ENCODE results near the gene CLDN7.
A peak's percentile ranks its signal among the peaks of the same experiment; 100 is the strongest.

The CLDN7 gene

GRCh38 chr17:7281074-7281952 lies 19.0 kb upstream of the CLDN7 start, which contains the start of gene SLC2A4:
Gene SLC2A4 (plus strand): TSS chr17:7281718. CDS start chr17:7281935, 217 bp downstream.
- peak; percentile 90 for DNase-seq
- CTCF ChIA-PET = interaction anchor here (0.6 to 10.4 kb wide), 6 partner anchors 9 to 280 kb away, joined by 3 to 78 read pairs (median 4); partner anchors contain the start of gene SENP3
- H3K4me3 Mint-ChIP-seq = peak within 1 kb of the TSS; percentile 71
- H3K36me3 Mint-ChIP-seq = no peaks in the 10 kb centered on the region
- H3K27ac Mint-ChIP-seq = peak within 1 kb of the TSS; percentile 45
- peaks cover 65% of the 10 kb centered on the region for H3K27me3 Mint-ChIP-seq
- H3K9me3 Mint-ChIP-seq = no peaks in the 10 kb centered on the region
- peaks cover 28% of the 10 kb centered on the region for H3K4me1 Mint-ChIP-seq

- Mint-ChIP-seq H3K4me1 (peaks cover 28% of the 10 kb centered on the region), H3K9me3 (no peaks in the 10 kb centered on the region), H3K36me3 (no peaks in the 10 kb centered on the region), H3K27ac (peak overlapping the region; percentile 45), H3K4me3 (peak overlapping the region; percentile 71), H3K27me3 (peaks cover 61% of the 10 kb centered on the region)
- DNase-seq = peak; percentile 89
- CTCF ChIA-PET = interaction anchor here (0.8 to 10.4 kb wide), 5 partner anchors 12 to 280 kb away, joined by 3 to 78 read pairs (median 4); partner anchors contain the start of gene ACAP1
Observed at GRCh38 chr17:7280519-7281073, 18.3 kb upstream of the CLDN7 start.

GRCh38 chr17:7279448-7279847 lies 17.2 kb upstream of the CLDN7 start:
- Mint-ChIP-seq H3K4me3 (no peak overlapping the region), H3K27ac (no peak overlapping the region)

GRCh38 chr17:7266784-7267183 lies 4.5 kb upstream of the CLDN7 start:
- H3K36me3 Mint-ChIP-seq = peaks cover 3% of the 10 kb centered on the region
- peaks cover 78% of the 10 kb centered on the region for H3K27me3 Mint-ChIP-seq
- H3K27ac Mint-ChIP-seq = no peak overlapping the region
- H3K4me3 Mint-ChIP-seq = no peak overlapping the region
- H3K9me3 Mint-ChIP-seq = no peaks in the 10 kb centered on the region
- H3K4me1 Mint-ChIP-seq = peaks cover 24% of the 10 kb centered on the region
- DNase-seq = no peak
- CTCF ChIA-PET = interaction anchor here (1.4 kb wide), 1 partner anchor 30 kb away, joined by 3 read pairs; no protein-coding TSS in a partner anchor

More at GRCh38 chr17:7279448-7279847, 17.2 kb upstream of the CLDN7 start:
- no peaks in the 10 kb centered on the region for H3K9me3 Mint-ChIP-seq
- peaks cover 52% of the 10 kb centered on the region for H3K27me3 Mint-ChIP-seq
- no peak for DNase-seq
- peaks cover 28% of the 10 kb centered on the region for H3K4me1 Mint-ChIP-seq
- no peaks in the 10 kb centered on the region for H3K36me3 Mint-ChIP-seq
- CTCF ChIA-PET = interaction anchor here (0.7 to 10.4 kb wide), 4 partner anchors 10 to 124 kb away, joined by 3 to 78 read pairs (median 4); no protein-coding TSS in a partner anchor

GRCh38 chr17:7263801-7264078 lies 1.5 kb upstream of the CLDN7 start:
- Mint-ChIP-seq H3K36me3 (peaks cover 3% of the 10 kb centered on the region), H3K9me3 (no peaks in the 10 kb centered on the region), H3K4me3 (no peak overlapping the region), H3K27me3 (peaks cover 80% of the 10 kb centered on the region), H3K4me1 (peaks cover 33% of the 10 kb centered on the region), H3K27ac (no peak overlapping the region)
- CTCF ChIA-PET = interaction anchor here (0.6 to 0.8 kb wide), 2 partner anchors 218 to 239 kb away, joined by 3 read pairs; no protein-coding TSS in a partner anchor
- no peak for DNase-seq

- CTCF ChIA-PET = interaction anchor here (0.6 to 0.8 kb wide), 2 partner anchors 218 to 240 kb away, joined by 3 read pairs; no protein-coding TSS in a partner anchor
- peaks cover 33% of the 10 kb centered on the region for H3K4me1 Mint-ChIP-seq
- H3K9me3 Mint-ChIP-seq = no peaks in the 10 kb centered on the region
- peak overlapping the region; percentile 19 for H3K4me3 Mint-ChIP-seq
- peak overlapping the region; percentile 24 for H3K27ac Mint-ChIP-seq
- peaks cover 3% of the 10 kb centered on the region for H3K36me3 Mint-ChIP-seq
- peaks cover 76% of the 10 kb centered on the region for H3K27me3 Mint-ChIP-seq
- DNase-seq = peak; percentile 54
Observed at GRCh38 chr17:7262935-7263800, 890 bp upstream of the CLDN7 start.

GRCh38 chr17:7261379-7262191 lies 693 bp downstream of the CLDN7 start:
- DNase-seq = peak; percentile 39

GRCh38 chr17:7260651-7261378 lies 1.5 kb downstream of the CLDN7 start:
- no peak overlapping the region for H3K27ac Mint-ChIP-seq
- peak; percentile 53 for DNase-seq
- peaks cover 9% of the 10 kb centered on the region for H3K36me3 Mint-ChIP-seq
- no peaks in the 10 kb centered on the region for H3K9me3 Mint-ChIP-seq
- CTCF ChIA-PET = no interaction called here
- peaks cover 55% of the 10 kb centered on the region for H3K27me3 Mint-ChIP-seq
- peak overlapping the region; percentile 52 for H3K4me3 Mint-ChIP-seq
- H3K4me1 Mint-ChIP-seq = peaks cover 31% of the 10 kb centered on the region

More at GRCh38 chr17:7261379-7262191, 693 bp downstream of the CLDN7 start:
- H3K27ac Mint-ChIP-seq = peak overlapping the region; percentile 65
- no peaks in the 10 kb centered on the region for H3K9me3 Mint-ChIP-seq
- peaks cover 7% of the 10 kb centered on the region for H3K36me3 Mint-ChIP-seq
- H3K4me3 Mint-ChIP-seq = peak overlapping the region; percentile 57
- CTCF ChIA-PET = no interaction called here
- H3K27me3 Mint-ChIP-seq = peaks cover 62% of the 10 kb centered on the region
- H3K4me1 Mint-ChIP-seq = peaks cover 31% of the 10 kb centered on the region

GRCh38 chr17:7260151-7260550 lies 2.1 kb downstream of the CLDN7 start:
- Mint-ChIP-seq H3K27me3 (peaks cover 51% of the 10 kb centered on the region), H3K4me3 (no peak overlapping the region), H3K9me3 (no peaks in the 10 kb centered on the region), H3K27ac (no peak overlapping the region), H3K4me1 (peaks cover 31% of the 10 kb centered on the region), H3K36me3 (peaks cover 12% of the 10 kb centered on the region)
- CTCF ChIA-PET = no interaction called here
- no peak for DNase-seq

- H3K9me3 Mint-ChIP-seq = no peaks in the 10 kb centered on the region
- H3K36me3 Mint-ChIP-seq = peaks cover 18% of the 10 kb centered on the region
- H3K4me3 Mint-ChIP-seq = no peak overlapping the region
- CTCF ChIA-PET = interaction anchor here (0.9 to 1.8 kb wide), 2 partner anchors 37 to 39 kb away, joined by 3 to 6 read pairs; no protein-coding TSS in a partner anchor
- H3K4me1 Mint-ChIP-seq = peaks cover 35% of the 10 kb centered on the region
- no peak overlapping the region for H3K27ac Mint-ChIP-seq
- H3K27me3 Mint-ChIP-seq = peaks cover 45% of the 10 kb centered on the region
- DNase-seq = no peak
Observed at GRCh38 chr17:7259555-7259889, 2.8 kb downstream of the CLDN7 start.

- H3K27me3 Mint-ChIP-seq = peaks cover 39% of the 10 kb centered on the region
- CTCF ChIA-PET = interaction anchor here (0.9 to 1.8 kb wide), 2 partner anchors 38 to 40 kb away, joined by 3 to 6 read pairs; no protein-coding TSS in a partner anchor
- H3K4me3 Mint-ChIP-seq = no peak overlapping the region
- no peaks in the 10 kb centered on the region for H3K9me3 Mint-ChIP-seq
- peaks cover 23% of the 10 kb centered on the region for H3K36me3 Mint-ChIP-seq
- H3K4me1 Mint-ChIP-seq = peaks cover 37% of the 10 kb centered on the region
- no peak overlapping the region for H3K27ac Mint-ChIP-seq
- peak; percentile 19 for DNase-seq
Observed at GRCh38 chr17:7258731-7259554, 3.3 kb downstream of the CLDN7 start.

Data from activated naive CD4-positive, alpha-beta T cell treated with anti-CD3 and anti-CD28 coated beads, Interleukin-2, amount 10 ng/mL, durations not matched to agents 7 days and 5 days (primary cell).